GM18951 (cell line): ENCODE data around the gene PLB1.

ENCODE experiments used
- POLR2A ChIP-seq: IDR thresholded peaks from 4 replicates; pipeline ENCODE4 v1.6.1; 2011; ENCODE audit warnings: mild to moderate bottlenecking; ENCODE audit not compliant: insufficient read length, insufficient read depth; ENCODE audit errors: extremely low read depth
- in situ Hi-C: fragments of 300-500 bp; cut with MboI; formaldehyde crosslinking; loops from one replicate; pipeline ENCODE4 v1.12.0; 2022; ENCODE audit warnings: low sequenced_read_pairs, mixed read lengths, inconsistent platforms; ENCODE audit not compliant: unreplicated experiment

PLB1 gene

GRCh38 chr2:28525481-28525880 is 29.6 kb downstream of the PLB1 start:
- TF ChIP-seq POLR2A: no peak
- in situ Hi-C loops: no loop called here

GRCh38 chr2:28526527-28527132 is 30.8 kb downstream of the PLB1 start:
- in situ Hi-C loops: no loop called here
- TF ChIP-seq POLR2A: no peak

- in situ Hi-C loops: no loop called here
- no peak for TF ChIP-seq POLR2A
These were observed 31.3 kb downstream of the PLB1 start for GRCh38 chr2:28527196-28527595.

GRCh38 chr2:28528206-28528605 is 32.3 kb downstream of the PLB1 start:
- no peak for TF ChIP-seq POLR2A
- in situ Hi-C loops: no loop called here

GRCh38 chr2:28530782-28531181 is 34.9 kb downstream of the PLB1 start:
- in situ Hi-C loops: no loop called here
- TF ChIP-seq POLR2A: no peak

- in situ Hi-C loops: no loop called here
- TF ChIP-seq POLR2A: no peak
These were observed 36.5 kb downstream of the PLB1 start for GRCh38 chr2:28532399-28532798.

GRCh38 chr2:28533044-28533680 is 37.3 kb downstream of the PLB1 start:
- no peak for TF ChIP-seq POLR2A
- in situ Hi-C loops: no loop called here

- TF ChIP-seq POLR2A: no peak
- in situ Hi-C loops: no loop called here
These were observed 39.0 kb downstream of the PLB1 start for GRCh38 chr2:28534817-28535216.

GRCh38 chr2:28538134-28538533 is 42.3 kb downstream of the PLB1 start:
- in situ Hi-C loops: no loop called here

GRCh38 chr2:28538652-28539051 is 42.8 kb downstream of the PLB1 start:
- no peak for TF ChIP-seq POLR2A
- in situ Hi-C loops: no loop called here

More at GRCh38 chr2:28538134-28538533, 42.3 kb downstream of the PLB1 start:
- TF ChIP-seq POLR2A: no peak

- in situ Hi-C loops: no loop called here
- no peak for TF ChIP-seq POLR2A
These were observed 43.3 kb downstream of the PLB1 start for GRCh38 chr2:28539118-28539541.

- TF ChIP-seq POLR2A: no peak
- in situ Hi-C loops: no loop called here
These were observed 47.6 kb downstream of the PLB1 start for GRCh38 chr2:28543316-28544035.

GRCh38 chr2:28544036-28544346 is 48.1 kb downstream of the PLB1 start:
- in situ Hi-C loops: no loop called here
- TF ChIP-seq POLR2A: no peak

- no peak for TF ChIP-seq POLR2A
These were observed 48.6 kb downstream of the PLB1 start for GRCh38 chr2:28544405-28544921.

More at GRCh38 chr2:28544405-28544921, 48.6 kb downstream of the PLB1 start:
- in situ Hi-C loops: no loop called here
